Ramos (cell line): ENCODE data around the gene UBE3B.

Source experiments
- in situ Hi-C: fragments of 300-500 bp; cut with MboI; formaldehyde crosslinking; loops from one replicate; pipeline ENCODE4 v1.14.3; 2022; ENCODE audit warnings: low sequenced_read_pairs; ENCODE audit not compliant: unreplicated experiment

The UBE3B gene

DNA sequence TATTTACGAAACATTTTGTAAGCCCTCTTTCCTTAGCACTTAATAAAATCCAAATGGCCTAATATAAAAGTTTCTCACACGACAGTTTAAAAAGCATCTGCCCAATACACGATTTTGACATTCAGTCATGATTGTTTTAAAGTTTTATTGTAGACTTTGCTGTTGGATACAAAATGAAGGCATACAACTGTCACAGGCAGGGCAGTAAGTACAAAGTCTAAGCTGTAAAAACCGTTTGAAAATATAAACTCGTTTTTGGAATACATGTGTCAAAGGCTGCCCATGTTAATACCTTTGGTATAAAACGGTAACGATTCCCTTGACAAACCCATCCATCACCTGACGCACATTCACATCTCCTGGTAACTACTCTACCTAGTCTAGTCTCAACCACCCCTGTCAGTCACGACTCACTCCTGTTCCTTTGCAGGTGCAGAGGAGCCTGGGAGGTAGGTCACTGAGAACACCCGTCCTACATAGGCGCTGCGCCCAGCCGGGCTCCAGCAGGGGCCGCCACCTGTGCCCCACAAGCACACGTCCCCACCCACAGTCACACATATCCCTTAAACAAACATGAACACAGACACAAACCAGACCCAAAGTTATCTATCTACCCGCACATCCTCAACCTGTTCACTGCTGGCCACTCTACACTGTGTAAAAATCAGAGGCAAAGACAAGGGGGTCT is 27.4 kb upstream of the UBE3B start:
- in situ Hi-C loops = no loop called here

DNA sequence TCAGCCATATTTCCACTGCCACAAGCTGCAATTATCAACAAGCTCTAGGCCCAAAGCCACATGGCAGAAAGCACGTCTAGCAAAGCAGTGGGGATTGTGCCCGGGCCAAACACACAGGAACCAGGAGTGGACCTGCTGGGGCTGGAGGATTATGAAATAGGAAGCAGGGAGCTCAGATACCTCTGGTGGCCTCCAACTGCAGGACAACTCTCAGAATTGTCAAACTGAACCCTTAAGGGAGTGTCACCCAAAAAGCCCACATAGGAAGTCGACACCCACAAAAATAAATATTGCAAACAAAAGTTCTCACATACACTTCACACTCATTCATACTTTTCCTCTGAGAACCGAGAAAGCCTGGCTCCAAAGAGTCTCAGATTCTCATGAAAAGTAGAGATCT is 26.5 kb upstream of the UBE3B start:
- in situ Hi-C loops = no loop called here

- in situ Hi-C loops = no loop called here
Measured at GRCh38 chr12:109451400-109451799, 26.0 kb upstream of the UBE3B start.

DNA sequence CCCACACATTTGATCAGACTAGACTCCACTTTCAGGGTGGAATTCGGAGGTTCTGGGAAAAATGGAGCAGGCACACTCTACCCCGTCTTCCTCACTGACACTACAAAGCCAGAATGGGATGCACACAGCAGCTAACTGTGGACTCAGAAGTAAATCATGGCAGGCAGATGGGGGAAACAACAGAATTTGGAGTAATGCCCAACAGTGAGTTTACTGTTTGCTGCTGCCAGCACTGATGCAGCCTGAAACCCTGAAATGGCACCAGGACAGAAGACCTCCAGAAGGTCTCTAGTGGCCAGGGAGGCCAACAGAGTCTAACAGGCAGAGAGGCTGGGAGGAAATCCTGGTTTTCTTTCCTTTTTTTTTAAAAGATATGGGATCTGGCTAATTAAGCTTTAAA is 24.9 kb upstream of the UBE3B start:
- in situ Hi-C loops = no loop called here

DNA sequence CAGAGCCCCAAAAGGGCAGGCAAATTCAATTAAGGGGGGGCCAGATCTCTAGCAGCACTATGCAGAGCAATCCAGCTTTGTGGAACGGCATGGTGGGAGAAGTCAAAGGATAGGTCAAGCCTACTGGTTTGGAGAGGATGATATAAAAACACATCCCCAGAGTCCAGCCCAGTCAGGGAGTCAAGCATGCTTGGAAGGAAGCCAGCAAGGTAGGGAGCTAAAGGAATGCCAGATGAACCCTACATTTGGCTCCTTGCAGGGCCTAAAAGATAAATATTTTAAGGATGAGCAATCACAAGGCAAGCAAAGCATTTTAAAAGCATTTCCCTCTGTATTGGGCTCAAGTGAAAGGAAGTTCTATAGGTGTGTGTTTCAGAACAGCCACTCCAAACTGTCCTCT is 21.7 kb upstream of the UBE3B start:
- in situ Hi-C loops = no loop called here

DNA sequence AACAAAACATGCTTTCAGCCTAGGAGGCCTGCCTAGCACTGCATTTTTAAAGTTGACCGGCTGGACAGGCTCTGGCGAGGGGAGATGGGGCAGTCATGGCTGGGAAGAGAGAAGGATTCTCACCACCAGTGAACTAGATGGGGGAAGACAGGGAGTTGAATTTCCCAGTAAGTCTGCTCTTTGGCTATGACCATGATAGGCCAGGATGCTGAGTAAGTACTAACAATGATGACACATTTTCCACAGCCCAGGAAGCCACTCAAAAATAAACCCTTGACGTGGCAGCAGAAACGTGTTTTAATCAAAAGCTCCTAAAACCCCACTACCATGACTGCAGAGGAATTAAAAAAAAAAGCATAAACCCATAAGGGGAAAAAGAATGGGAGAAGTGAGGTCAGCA is 19.3 kb upstream of the UBE3B start:
- in situ Hi-C loops = no loop called here

- in situ Hi-C loops = no loop called here
Measured at GRCh38 chr12:109458771-109459208, 18.6 kb upstream of the UBE3B start.

DNA sequence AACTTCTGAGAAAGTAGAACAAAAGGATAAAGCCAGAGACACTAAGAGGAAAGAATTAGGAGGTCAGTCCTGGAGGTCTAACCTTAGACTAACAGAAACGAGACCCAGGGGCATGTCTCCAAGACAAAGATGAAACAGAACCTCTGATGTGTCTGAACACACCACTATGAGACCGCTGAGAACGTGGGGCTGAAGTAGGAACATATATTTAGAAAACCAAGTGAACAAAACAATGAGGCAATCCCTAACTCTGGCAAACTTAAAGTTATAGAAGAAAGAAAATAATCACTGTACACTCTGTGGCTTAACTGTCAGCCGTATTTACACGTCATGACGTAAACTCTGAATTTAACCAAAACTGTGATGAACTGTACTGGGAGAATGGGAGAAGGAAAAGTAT is 18.2 kb upstream of the UBE3B start:
- in situ Hi-C loops = no loop called here

GRCh38 chr12:109460538-109460937 is 16.9 kb upstream of the UBE3B start:
- in situ Hi-C loops = no loop called here

DNA sequence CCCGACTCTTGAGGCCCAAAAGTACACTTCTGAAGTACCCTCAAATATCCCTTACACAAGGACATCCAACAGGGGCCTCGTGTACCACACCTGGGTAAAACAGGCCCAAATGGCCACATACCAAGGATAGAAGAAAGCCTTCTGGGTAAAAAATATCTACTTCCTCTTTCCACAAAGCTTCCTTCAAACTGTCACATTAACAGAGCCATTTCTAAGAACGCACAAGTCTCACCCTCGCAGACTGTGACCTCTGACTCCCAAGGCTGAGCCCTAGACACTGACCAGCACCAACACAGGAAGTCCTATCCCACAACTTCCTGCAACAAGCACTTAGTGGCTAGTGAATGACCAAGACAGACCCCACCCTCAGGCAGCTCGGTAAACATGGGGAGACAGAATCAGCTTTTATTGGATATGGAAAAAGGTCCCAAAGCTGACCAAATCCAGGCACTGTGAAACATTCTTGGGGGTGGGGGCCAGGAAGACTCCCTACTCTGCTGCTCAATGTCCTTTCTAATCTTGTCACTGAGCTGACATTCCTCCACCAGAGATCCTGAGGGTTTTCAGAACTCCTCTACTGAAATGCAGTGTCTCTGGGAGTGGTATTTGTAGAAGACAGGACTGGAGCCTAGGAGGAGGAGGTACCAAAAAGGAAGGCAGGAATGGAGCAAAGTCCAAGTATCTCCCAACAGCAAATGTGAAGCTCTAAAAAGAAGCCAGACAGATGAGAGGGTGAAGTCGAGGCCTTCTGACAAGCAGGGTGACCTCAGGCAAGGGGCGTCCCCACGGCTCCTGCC is 16.2 kb upstream of the UBE3B start:
- in situ Hi-C loops = no loop called here

DNA sequence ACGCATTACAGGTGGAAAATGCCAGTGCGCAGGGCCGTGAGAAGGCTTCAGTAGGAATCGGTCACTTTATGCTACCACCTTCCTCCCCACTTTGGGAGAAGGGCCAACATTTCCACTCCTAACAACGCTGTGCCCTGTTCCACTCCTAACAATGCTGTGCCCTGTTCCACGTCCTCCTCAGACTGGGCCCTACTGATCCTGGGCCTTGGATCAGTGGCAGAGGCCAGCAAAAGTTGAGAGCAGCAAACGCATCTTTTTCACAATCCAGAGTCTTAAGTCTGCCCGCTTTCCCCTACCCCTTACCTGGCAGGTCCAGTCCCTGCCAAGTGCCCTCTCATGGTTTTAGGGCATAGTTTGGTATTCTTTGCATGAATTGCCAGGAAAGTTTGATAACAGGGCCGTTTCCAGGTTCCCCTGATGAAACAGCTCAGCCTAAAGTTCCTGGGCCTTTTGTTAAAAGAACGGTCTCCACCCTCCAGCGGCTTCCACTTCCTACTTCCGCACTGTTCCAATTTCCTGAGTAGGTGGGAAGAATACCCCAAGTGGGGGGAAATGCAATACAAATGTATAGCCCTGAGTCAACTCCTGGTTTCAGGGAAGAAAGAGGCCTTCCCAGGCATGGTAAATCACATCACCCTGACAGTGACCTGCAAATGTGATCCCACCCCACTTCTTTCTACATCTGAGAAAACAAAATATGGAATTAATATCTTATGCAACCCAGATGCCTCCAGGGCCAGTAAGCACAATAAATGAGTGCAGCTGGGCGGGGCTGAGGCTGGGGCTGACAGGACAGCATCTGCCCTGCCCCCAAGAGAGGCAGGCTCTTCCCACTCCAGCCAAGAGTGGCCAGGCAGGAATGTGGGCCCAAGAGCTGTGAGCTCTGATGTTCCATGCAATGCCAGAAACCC is 15.3 kb upstream of the UBE3B start:
- in situ Hi-C loops = no loop called here

GRCh38 chr12:109462868-109463692 is 14.4 kb upstream of the UBE3B start:
- in situ Hi-C loops = no loop called here

DNA sequence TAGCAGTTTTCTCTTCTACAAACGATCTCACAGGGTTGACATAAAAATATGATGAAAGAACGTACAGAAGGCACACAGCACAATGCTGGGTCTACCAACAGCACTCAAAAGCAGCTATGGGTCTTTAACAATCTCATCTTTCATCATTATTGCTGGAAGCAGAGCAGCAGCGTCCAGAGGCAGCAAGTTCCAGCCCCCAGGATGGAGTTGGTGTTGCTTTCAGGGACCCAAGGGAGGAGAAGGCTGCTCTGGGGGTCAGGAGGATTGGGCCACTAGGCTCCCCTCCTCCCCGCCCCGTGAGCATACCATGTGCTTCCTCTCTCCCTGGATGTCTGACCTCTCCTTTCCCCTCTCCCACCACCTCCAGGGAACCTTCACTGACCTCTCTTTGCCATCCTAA is 13.7 kb upstream of the UBE3B start:
- in situ Hi-C loops = no loop called here

- in situ Hi-C loops = no loop called here
Measured at GRCh38 chr12:109464642-109465351, 12.6 kb upstream of the UBE3B start.

- in situ Hi-C loops = no loop called here
Measured at GRCh38 chr12:109466305-109466704, 11.1 kb upstream of the UBE3B start.

GRCh38 chr12:109466821-109467220 is 10.6 kb upstream of the UBE3B start:
- in situ Hi-C loops = no loop called here

GRCh38 chr12:109467978-109468676 is 9.3 kb upstream of the UBE3B start:
- in situ Hi-C loops = no loop called here

DNA sequence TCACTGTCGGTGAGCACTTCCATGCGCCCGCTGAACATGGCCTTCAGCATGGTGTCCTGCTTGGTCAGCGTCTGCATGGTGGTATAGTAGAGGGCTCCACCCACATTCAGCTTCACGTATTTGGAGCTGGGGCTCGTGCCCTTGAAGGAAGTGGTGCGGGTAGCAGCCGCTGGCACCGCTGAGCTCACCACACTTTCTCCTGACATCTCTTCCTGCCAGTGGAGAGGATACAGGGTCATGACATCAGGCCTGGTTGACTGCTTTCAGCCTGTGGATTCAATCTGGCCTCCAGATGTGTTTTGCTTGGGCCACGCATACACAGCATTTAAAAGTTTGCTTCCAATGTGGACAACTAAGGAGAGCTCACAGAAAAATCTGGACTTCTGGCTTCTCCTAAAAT is 7.9 kb upstream of the UBE3B start:
- in situ Hi-C loops = no loop called here

DNA sequence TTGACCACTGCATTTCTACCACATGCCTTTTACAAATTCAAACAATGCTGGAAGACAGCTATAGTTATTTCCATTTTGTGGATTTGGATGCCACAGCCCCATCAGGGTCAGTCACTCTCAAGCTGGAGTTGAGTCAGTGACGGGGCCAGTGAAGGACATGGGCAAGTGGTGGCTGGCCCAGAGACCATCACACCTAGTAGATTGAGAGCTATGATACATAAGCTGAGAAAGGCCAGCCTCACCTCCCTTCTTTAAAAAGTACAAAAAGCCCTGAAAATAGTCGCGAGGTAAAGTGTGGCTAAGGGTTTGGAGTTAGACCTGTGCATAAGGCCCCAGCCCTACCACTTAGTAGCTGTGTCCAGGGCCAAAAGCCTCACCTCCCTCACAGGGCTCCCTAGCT is 4.4 kb upstream of the UBE3B start:
- in situ Hi-C loops = no loop called here
